Measurements from ENCODE around the gene TNRC6A.
"Not testable (repeated sequence)": the region's sequence is repeated elsewhere in the genome, so short reads cannot be mapped to it uniquely, and the experiment has no call there.

The TNRC6A gene

DNA sequence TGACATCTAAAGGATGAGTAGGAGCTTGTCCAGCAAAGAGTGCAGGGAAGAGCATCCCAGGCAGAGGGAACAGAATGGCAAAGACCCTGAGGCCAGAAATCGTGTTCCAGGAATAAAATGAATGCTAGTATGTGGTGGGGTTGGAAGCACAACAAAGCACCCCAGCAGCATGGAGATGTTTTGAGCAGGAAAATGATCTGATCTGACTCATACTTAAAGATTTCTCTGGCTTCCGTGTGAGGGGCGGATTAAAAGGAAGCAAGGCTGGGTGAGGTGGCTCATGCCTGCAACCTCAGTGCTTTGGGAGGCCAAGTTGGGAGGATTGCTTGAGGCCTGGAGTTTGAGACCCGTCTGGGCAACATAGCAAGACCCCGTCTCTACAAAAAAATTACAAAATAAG is 118.6 kb downstream of the TNRC6A start:
- Histone ChIP-seq H3K27me3 (replicated peaks; ENCODE audit: control insufficient read depth, insufficient read depth, low read length, poor library complexity, severe bottlenecking) (no peaks in the 10 kb centered on the region), H3K4me3 (ENCODE audit: insufficient read depth, low read depth, low read length, poor library complexity, severe bottlenecking) (no peak overlapping the region), H3K4me1 (ENCODE audit: control insufficient read depth, insufficient read depth, low read length, poor library complexity, severe bottlenecking) (no peaks in the 10 kb centered on the region), H3K9me3 (ENCODE audit: control insufficient read depth, low read length) (no peaks in the 10 kb centered on the region), H3K27ac (ENCODE audit: insufficient read depth, low read length, poor library complexity, severe bottlenecking) (no peak overlapping the region), H3K36me3 (ENCODE audit: control insufficient read depth, insufficient read depth, low read length) (no peaks in the 10 kb centered on the region)
- DNase-seq, result no peak

DNA sequence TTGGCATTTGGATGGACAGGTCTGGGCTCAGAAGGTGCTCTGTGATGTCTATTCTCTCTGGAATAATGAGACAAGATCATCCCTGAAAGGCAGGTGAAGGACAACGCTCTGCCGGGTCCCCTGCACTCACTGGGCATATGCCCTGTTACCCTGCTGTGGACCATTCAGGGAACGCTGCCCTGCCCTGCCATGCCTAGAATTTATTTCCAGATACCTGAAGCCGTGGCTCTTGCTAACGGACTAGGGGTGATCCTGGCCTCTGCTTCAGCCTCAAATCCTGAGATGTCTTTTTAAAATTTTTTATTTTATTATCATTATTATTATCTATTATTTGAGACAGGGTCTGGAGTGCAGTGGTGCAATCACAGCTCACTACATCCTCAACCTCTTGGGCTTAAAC is 120.2 kb downstream of the TNRC6A start:
- DNase-seq, result no peak
- H3K27me3 ChIP-seq (replicated peaks; ENCODE audit: control insufficient read depth, insufficient read depth, low read length, poor library complexity, severe bottlenecking), result no peaks in the 10 kb centered on the region
- H3K27ac ChIP-seq (ENCODE audit: insufficient read depth, low read length, poor library complexity, severe bottlenecking), result no peak overlapping the region
- no peaks in the 10 kb centered on the region for H3K36me3 ChIP-seq (ENCODE audit: control insufficient read depth, insufficient read depth, low read length)
- H3K4me1 ChIP-seq (ENCODE audit: control insufficient read depth, insufficient read depth, low read length, poor library complexity, severe bottlenecking), result no peaks in the 10 kb centered on the region
- no peaks in the 10 kb centered on the region for H3K9me3 ChIP-seq (ENCODE audit: control insufficient read depth, low read length)
- H3K4me3 ChIP-seq (ENCODE audit: insufficient read depth, low read depth, low read length, poor library complexity, severe bottlenecking), result no peak overlapping the region

DNA sequence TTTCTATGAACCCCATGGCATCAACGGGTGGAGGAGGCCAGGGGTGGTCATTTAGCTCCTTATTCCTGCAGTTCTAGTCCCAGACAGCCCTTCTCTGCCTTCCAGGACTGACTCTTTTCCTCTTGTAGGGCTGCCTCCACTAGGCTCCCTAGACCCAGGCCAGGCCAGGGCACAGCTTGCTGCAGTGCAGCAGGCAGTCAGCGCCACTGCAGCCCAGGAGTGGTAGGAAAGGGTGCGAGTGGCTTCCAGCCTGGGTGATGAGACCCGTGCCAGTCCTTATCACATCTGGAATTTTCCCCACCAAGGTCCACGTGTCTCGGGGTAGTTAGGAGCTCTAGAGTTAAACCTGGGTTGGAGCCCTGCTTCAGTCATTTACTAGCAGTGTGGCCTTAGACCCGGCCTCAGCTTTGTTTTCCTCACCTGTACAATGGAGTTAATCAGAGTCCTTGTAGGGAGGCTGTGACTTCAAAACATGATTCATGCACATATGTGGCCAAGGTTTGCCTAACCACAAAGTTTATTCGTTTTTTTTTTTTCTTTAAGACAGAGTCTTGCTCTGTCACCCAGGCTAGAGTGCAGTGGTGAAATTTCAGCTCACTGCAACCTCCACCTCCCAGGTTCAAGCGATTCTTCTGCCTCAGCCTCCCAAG is 121.0 kb downstream of the TNRC6A start:
- Histone ChIP-seq H3K36me3 (ENCODE audit: control insufficient read depth, insufficient read depth, low read length) (no peaks in the 10 kb centered on the region), H3K9me3 (ENCODE audit: control insufficient read depth, low read length) (no peaks in the 10 kb centered on the region), H3K27me3 (replicated peaks; ENCODE audit: control insufficient read depth, insufficient read depth, low read length, poor library complexity, severe bottlenecking) (no peaks in the 10 kb centered on the region), H3K27ac (ENCODE audit: insufficient read depth, low read length, poor library complexity, severe bottlenecking) (no peak overlapping the region), H3K4me3 (ENCODE audit: insufficient read depth, low read depth, low read length, poor library complexity, severe bottlenecking) (no peak overlapping the region), H3K4me1 (ENCODE audit: control insufficient read depth, insufficient read depth, low read length, poor library complexity, severe bottlenecking) (no peaks in the 10 kb centered on the region)
- no peak for DNase-seq

DNA sequence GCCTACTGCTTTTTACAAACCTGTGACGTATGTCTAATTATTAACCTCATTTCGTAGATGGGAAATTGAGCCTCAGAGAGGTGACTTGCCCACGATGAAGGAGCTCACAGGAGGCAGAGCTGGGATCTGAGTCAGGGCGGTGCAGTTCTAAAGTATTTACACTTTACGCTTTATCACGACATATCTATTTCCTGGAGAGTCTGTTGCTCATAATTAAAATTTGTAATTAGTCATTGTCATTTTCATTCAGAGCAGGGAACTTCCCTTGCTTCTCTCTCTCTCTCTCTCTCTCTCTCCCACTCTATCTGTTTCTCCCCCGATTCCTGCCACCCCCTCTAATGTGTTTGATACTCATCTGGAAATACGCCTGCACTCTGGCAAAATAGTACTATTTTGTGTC is 122.2 kb downstream of the TNRC6A start:
- Histone ChIP-seq H3K4me1 (ENCODE audit: control insufficient read depth, insufficient read depth, low read length, poor library complexity, severe bottlenecking) (no peaks in the 10 kb centered on the region), H3K27ac (ENCODE audit: insufficient read depth, low read length, poor library complexity, severe bottlenecking) (no peak overlapping the region), H3K27me3 (replicated peaks; ENCODE audit: control insufficient read depth, insufficient read depth, low read length, poor library complexity, severe bottlenecking) (no peaks in the 10 kb centered on the region), H3K9me3 (ENCODE audit: control insufficient read depth, low read length) (no peaks in the 10 kb centered on the region), H3K4me3 (ENCODE audit: insufficient read depth, low read depth, low read length, poor library complexity, severe bottlenecking) (no peak overlapping the region), H3K36me3 (ENCODE audit: control insufficient read depth, insufficient read depth, low read length) (no peaks in the 10 kb centered on the region)
- DNase-seq, result no peak

DNA sequence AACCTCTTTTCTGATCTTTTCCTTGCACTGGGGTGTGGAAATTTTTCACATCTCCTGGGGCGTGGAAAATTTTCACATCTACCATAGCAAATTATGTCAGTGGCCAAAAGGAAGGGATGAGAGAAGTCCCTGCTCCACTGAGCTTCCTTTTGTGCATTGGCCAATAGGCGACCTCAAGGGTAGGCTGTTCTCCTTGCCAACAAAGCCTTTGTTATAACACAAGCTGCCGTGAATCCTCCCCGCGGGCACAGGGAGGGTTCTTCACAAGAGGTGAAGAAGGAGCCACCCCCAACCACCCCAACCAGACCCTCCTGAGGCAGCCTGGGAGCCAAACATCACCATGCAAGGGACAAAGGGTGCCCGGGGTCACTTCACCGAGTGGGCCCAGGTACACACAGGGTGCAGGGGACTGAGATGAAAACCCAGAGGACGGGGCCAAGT is 122.8 kb downstream of the TNRC6A start:
- no peak for DNase-seq
- Histone ChIP-seq H3K27me3 (replicated peaks; ENCODE audit: control insufficient read depth, insufficient read depth, low read length, poor library complexity, severe bottlenecking) (no peaks in the 10 kb centered on the region), H3K27ac (ENCODE audit: insufficient read depth, low read length, poor library complexity, severe bottlenecking) (no peak overlapping the region), H3K4me1 (ENCODE audit: control insufficient read depth, insufficient read depth, low read length, poor library complexity, severe bottlenecking) (no peaks in the 10 kb centered on the region), H3K9me3 (ENCODE audit: control insufficient read depth, low read length) (no peaks in the 10 kb centered on the region), H3K4me3 (ENCODE audit: insufficient read depth, low read depth, low read length, poor library complexity, severe bottlenecking) (no peak overlapping the region), H3K36me3 (ENCODE audit: control insufficient read depth, insufficient read depth, low read length) (no peaks in the 10 kb centered on the region)

DNA sequence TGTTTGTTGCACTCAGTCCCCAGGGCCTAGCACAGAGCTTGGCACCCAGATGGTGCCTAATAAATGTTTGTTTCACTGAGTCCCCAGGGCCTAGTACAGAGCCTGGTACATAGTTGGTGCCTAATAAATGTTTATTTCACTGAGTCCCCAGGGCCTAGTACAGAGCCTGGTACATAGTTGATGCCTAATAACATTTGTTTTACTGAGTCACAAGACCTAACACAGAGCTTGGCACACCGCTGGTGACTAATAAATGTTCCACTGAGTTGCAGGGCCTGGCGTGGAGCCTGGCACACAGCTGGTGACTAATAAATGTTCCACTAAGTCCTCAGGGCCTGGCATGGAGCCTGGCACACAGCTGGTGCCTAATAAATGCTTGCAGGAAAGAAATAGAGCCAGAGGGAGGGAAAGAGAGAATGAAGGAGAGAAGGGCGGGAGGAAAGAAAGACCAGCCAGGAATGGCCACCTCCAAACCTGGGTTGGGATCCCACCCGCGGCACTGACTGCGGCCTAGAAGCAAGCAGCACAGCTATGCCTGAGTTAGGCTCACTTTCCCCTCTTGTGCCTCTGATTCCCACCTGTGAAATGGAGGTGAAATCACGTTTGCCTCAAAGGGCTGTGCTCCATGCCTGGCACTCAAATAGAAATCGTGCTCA is 123.8 kb downstream of the TNRC6A start:
- H3K36me3 ChIP-seq (ENCODE audit: control insufficient read depth, insufficient read depth, low read length), result no peaks in the 10 kb centered on the region

DNA sequence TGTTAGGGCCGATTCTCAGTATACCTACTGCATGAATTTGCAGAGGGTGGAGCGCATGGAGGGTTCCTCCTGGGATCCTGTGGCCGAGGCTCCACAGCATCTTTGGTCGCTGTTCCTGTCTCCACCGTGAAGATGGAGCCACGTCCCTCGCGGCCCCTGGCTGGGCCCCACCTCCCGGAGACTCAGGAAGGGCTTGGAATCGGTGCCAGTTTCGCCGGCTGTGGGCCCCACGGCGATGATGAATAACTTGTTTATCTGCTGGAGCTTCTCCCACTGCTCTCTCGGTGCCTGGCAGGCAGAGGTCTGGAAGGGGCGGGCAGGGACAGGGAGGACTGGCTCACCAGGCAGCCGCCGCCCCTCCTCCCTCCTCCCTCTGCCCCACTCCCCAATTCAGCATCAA is 124.4 kb downstream of the TNRC6A start:
- H3K27ac ChIP-seq (ENCODE audit: insufficient read depth, low read length, poor library complexity, severe bottlenecking), result no peak overlapping the region
- H3K4me3 ChIP-seq (ENCODE audit: insufficient read depth, low read depth, low read length, poor library complexity, severe bottlenecking), result no peak overlapping the region
- H3K27me3 ChIP-seq (replicated peaks; ENCODE audit: control insufficient read depth, insufficient read depth, low read length, poor library complexity, severe bottlenecking), result no peaks in the 10 kb centered on the region
- no peaks in the 10 kb centered on the region for H3K9me3 ChIP-seq (ENCODE audit: control insufficient read depth, low read length)
- H3K36me3 ChIP-seq (ENCODE audit: control insufficient read depth, insufficient read depth, low read length), result no peaks in the 10 kb centered on the region
- H3K4me1 ChIP-seq (ENCODE audit: control insufficient read depth, insufficient read depth, low read length, poor library complexity, severe bottlenecking), result no peaks in the 10 kb centered on the region
- DNase-seq, result no peak

More for the DNA sequence above, 123.8 kb downstream of the TNRC6A start:
- Histone ChIP-seq H3K9me3 (ENCODE audit: control insufficient read depth, low read length) (no peaks in the 10 kb centered on the region), H3K27ac (ENCODE audit: insufficient read depth, low read length, poor library complexity, severe bottlenecking) (no peak overlapping the region), H3K27me3 (replicated peaks; ENCODE audit: control insufficient read depth, insufficient read depth, low read length, poor library complexity, severe bottlenecking) (no peaks in the 10 kb centered on the region), H3K4me3 (ENCODE audit: insufficient read depth, low read depth, low read length, poor library complexity, severe bottlenecking) (no peak overlapping the region), H3K4me1 (ENCODE audit: control insufficient read depth, insufficient read depth, low read length, poor library complexity, severe bottlenecking) (no peaks in the 10 kb centered on the region)
- no peak for DNase-seq

DNA sequence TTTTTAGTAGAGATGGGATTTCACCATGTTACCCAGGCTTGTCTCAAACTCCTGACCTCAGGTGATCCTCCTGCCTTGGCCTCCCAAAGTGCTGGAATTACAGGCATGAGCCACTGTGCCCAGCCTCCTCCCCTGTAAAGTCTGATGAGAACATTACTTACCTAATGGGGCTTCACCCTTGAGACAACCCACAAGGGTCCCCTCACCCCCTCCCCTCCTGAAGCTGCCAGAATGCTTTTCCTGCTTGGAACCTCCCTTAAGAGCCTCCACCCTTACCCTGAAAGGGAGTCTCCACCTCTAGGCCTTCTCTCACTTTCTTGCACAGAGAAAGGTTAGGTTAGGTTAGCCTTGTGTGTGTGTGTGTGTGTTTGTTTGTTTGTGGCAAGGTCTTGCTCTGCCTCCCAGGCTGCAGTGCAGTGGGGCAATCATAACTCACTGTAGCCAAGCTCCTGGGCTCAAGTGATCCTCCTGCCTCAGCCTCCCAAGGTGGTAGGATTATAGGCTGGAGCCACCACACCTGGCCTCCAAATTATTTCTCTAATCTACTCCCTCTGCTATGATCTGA is 125.2 kb downstream of the TNRC6A start:
- DNase-seq, result no peak
- no peaks in the 10 kb centered on the region for H3K4me1 ChIP-seq (ENCODE audit: control insufficient read depth, insufficient read depth, low read length, poor library complexity, severe bottlenecking)
- H3K9me3 ChIP-seq (ENCODE audit: control insufficient read depth, low read length), result no peaks in the 10 kb centered on the region
- no peaks in the 10 kb centered on the region for H3K36me3 ChIP-seq (ENCODE audit: control insufficient read depth, insufficient read depth, low read length)
- H3K4me3 ChIP-seq (ENCODE audit: insufficient read depth, low read depth, low read length, poor library complexity, severe bottlenecking), result no peak overlapping the region
- H3K27ac ChIP-seq (ENCODE audit: insufficient read depth, low read length, poor library complexity, severe bottlenecking), result no peak overlapping the region
- H3K27me3 ChIP-seq (replicated peaks; ENCODE audit: control insufficient read depth, insufficient read depth, low read length, poor library complexity, severe bottlenecking), result no peaks in the 10 kb centered on the region

DNA sequence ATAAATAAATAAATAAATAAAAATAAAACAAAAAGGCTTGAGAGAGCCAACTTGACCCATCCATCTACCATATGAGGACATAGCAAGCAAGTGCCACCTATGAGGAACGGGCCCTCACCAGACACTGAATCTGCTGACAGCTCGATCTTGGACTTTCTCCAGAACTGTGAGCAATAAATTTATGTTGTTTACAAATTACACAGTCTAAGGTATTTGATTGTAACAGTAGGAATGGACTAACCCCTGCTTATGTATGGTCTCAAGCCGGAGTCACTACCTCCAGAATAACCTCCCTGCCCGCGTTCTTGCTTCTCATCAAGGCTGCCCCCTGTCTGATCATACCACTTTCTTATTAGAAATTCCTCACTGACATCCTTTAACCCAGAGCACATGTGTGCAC is 126.2 kb downstream of the TNRC6A start:
- no peaks in the 10 kb centered on the region for H3K9me3 ChIP-seq (ENCODE audit: control insufficient read depth, low read length)
- H3K36me3 ChIP-seq (ENCODE audit: control insufficient read depth, insufficient read depth, low read length), result no peaks in the 10 kb centered on the region
- DNase-seq, result no peak
- H3K27me3 ChIP-seq (replicated peaks; ENCODE audit: control insufficient read depth, insufficient read depth, low read length, poor library complexity, severe bottlenecking), result no peaks in the 10 kb centered on the region
- no peak overlapping the region for H3K4me3 ChIP-seq (ENCODE audit: insufficient read depth, low read depth, low read length, poor library complexity, severe bottlenecking)
- H3K27ac ChIP-seq (ENCODE audit: insufficient read depth, low read length, poor library complexity, severe bottlenecking), result no peak overlapping the region
- H3K4me1 ChIP-seq (ENCODE audit: control insufficient read depth, insufficient read depth, low read length, poor library complexity, severe bottlenecking), result no peaks in the 10 kb centered on the region

DNA sequence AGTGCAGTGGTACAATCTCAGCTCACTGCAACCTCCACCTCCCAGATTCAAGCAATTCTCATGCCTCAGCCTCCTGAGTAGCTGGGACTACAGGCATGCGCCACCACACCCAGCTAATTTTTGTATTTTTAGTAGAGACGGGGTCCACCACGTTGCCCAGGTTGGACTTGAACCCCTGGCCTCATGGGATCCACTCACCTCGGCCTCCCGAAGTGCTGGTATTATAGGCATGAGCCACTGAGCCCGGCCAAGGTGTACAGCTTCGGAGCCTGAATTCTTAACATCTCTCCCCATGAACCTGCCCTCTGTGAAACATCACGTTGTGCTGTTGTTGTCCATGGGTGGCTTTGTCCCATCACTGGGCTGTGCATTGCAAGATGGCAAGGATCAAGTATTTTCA is 127.4 kb downstream of the TNRC6A start:
- not testable (repeated sequence) for H3K4me1 ChIP-seq (ENCODE audit: control insufficient read depth, insufficient read depth, low read length, poor library complexity, severe bottlenecking); DNase-seq; H3K4me3 ChIP-seq (ENCODE audit: insufficient read depth, low read depth, low read length, poor library complexity, severe bottlenecking); H3K9me3 ChIP-seq (ENCODE audit: control insufficient read depth, low read length); H3K27me3 ChIP-seq (replicated peaks; ENCODE audit: control insufficient read depth, insufficient read depth, low read length, poor library complexity, severe bottlenecking); H3K36me3 ChIP-seq (ENCODE audit: control insufficient read depth, insufficient read depth, low read length); H3K27ac ChIP-seq (ENCODE audit: insufficient read depth, low read length, poor library complexity, severe bottlenecking)
